HCT116 (cell line): ENCODE data around the gene KRT74. TPM values are rescaled to one million over a fixed set of nuclear protein-coding genes. Genes with fewer than 3 reads are reported as not detected.

Source experiments
- ATAC-seq: fragments of 200-7000 bp; cut with Tn5 transposase; 2 replicates; pipeline ENCODE4 v1.9.1; 2020; ENCODE audit warnings: mild to moderate bottlenecking, moderate library complexity
- BruUV-seq: library from RNA; stranded (reverse); fragments of 400-500 nt; replicated peaks from 2 replicates; lab custom pipeline; 2021; lab: Mats Ljungman, UMichigan
- CTCF ChIA-PET: fragments of 300-600 bp; sonication (Branson Sonifier 250); formaldehyde crosslinking; loops from one replicate; lab custom pipeline; 2021; ENCODE audit warnings: antibody characterized with exemption; lab: Charles Lee
- POLR2A ChIA-PET: fragments of 300-600, 350-600 bp; sonication (Branson Sonifier 250); formaldehyde crosslinking; loops from one replicate; lab custom pipeline; 2021; ENCODE audit warnings: antibody characterized with exemption; lab: Charles Lee
- RAD21 ChIA-PET, 2 experiments: fragments of 300-600 bp; sonication (Branson Sonifier 250); formaldehyde crosslinking; loops; one replicate each; lab custom pipeline; 2023; ENCODE audit warnings: low total read pairs in 2 of 2; ENCODE audit not compliant: uncharacterized antibody in 2 of 2, unreplicated experiment in 2 of 2, low non-redundant PET in 1 of 2; lab: Charles Lee
- DNase-seq: peaks from one replicate; pipeline ENCODE4 v3.0.0-alpha.2; 2010; ENCODE audit warnings: low read depth, low spot score
- H2AFZ ChIP-seq: fragments of 200-600 bp; shearing (Covaris generic), sonication (generic); 2 replicates; pipeline ENCODE4 v1.6.1; 2017; ENCODE audit warnings: low read depth, mixed run types, mixed read lengths, antibody characterized with exemption, low read length; ENCODE audit not compliant: poor library complexity, severe bottlenecking
- H3K27ac ChIP-seq: 2 replicates; pipeline ENCODE4 v1.5.1; 2012; ENCODE audit warnings: low read depth, low read length
- H3K27me3 ChIP-seq: fragments of 200-600 bp; sonication (generic); 2 replicates; pipeline ENCODE4 v1.6.1; 2016; ENCODE audit warnings: mixed run types, low read length, mixed read lengths; ENCODE audit not compliant: insufficient read depth
- H3K36me3 ChIP-seq, 2 experiments: fragments of 200-500 bp in 1 of 2; fragments of 200-600 bp in 1 of 2; sonication (Bioruptor generic) in 1 of 2; sonication (generic) in 1 of 2; 2 replicates each; pipeline versions ENCODE4 v1.5.1 to v1.6.1; 2014 to 2016; ENCODE audit warnings: low read length in 2 of 2, inconsistent platforms in 1 of 2, mixed read lengths in 1 of 2, mixed run types in 1 of 2; ENCODE audit not compliant: insufficient read depth in 2 of 2, control insufficient read depth in 1 of 2
- H3K4me1 ChIP-seq, 2 experiments: fragments of 200-600 bp in 1 of 2; sonication (generic) in 1 of 2; 2 replicates each; pipeline versions ENCODE4 v1.5.1 to v1.6.1; 2012 to 2017; ENCODE audit warnings: low read length in 2 of 2, inconsistent platforms in 1 of 2, mild to moderate bottlenecking in 1 of 2, mixed read lengths in 1 of 2, mixed run types in 1 of 2, moderate library complexity in 1 of 2; ENCODE audit not compliant: insufficient read depth in 2 of 2, control insufficient read depth in 1 of 2
- H3K4me2 ChIP-seq: fragments of 200-600 bp; sonication (generic); 2 replicates; pipeline ENCODE4 v1.6.1; 2017; ENCODE audit warnings: mixed run types, low read length, mixed read lengths
- H3K4me3 ChIP-seq, 2 experiments: fragments of 200-600 bp in 1 of 2; sonication (generic) in 1 of 2; replicated peaks in 1 of 2; 2 replicates each; pipeline ENCODE4 v1.5.1; 2011 to 2016; ENCODE audit warnings: low read length in 2 of 2, control low read depth in 1 of 2, low read depth in 1 of 2, mild to moderate bottlenecking in 1 of 2, mixed read lengths in 1 of 2, mixed run types in 1 of 2
- H3K79me2 ChIP-seq: fragments of 200-600 bp; sonication (generic); 2 replicates; pipeline ENCODE4 v1.6.1; 2017; ENCODE audit warnings: mild to moderate bottlenecking, mixed run types, low read length, moderate library complexity, mixed read lengths; ENCODE audit not compliant: insufficient read depth
- H3K9ac ChIP-seq: fragments of 200-600 bp; sonication (generic); 2 replicates; pipeline ENCODE4 v1.6.1; 2016; ENCODE audit warnings: low read length, mixed read lengths
- H3K9me2 ChIP-seq: fragments of 200-600 bp; sonication (generic), shearing (Covaris generic); 2 replicates; pipeline ENCODE4 v1.6.1; 2017; ENCODE audit warnings: mixed run types, mild to moderate bottlenecking, moderate library complexity; ENCODE audit not compliant: insufficient read depth
- H3K9me3 ChIP-seq, 2 experiments: fragments of 200-500 bp in 1 of 2; fragments of 200-600 bp in 1 of 2; sonication (Bioruptor generic) in 1 of 2; sonication (generic) in 1 of 2; 2 replicates each; pipeline ENCODE4 v1.6.1; 2014 to 2017; ENCODE audit warnings: low read length in 2 of 2, mixed read lengths in 2 of 2, inconsistent platforms in 1 of 2, low read depth in 1 of 2, mild to moderate bottlenecking in 1 of 2, mixed run types in 1 of 2, moderate library complexity in 1 of 2; ENCODE audit not compliant: control insufficient read depth in 1 of 2, insufficient read depth in 1 of 2
- H4K20me1 ChIP-seq: fragments of 200-600 bp; sonication (generic), shearing (Covaris generic); 2 replicates; pipeline ENCODE4 v1.6.1; 2017; ENCODE audit warnings: mixed run types, mild to moderate bottlenecking, moderate library complexity; ENCODE audit not compliant: insufficient read depth
- ATF3 ChIP-seq: IDR thresholded peaks from 2 replicates; pipeline ENCODE4 v1.6.1; 2012
- CBX3 ChIP-seq: IDR thresholded peaks from 2 replicates; pipeline ENCODE4 v1.6.1; 2012; ENCODE audit warnings: low read depth
- EGR1 ChIP-seq: IDR thresholded peaks from 2 replicates; pipeline ENCODE4 v1.6.1; 2012; ENCODE audit warnings: low read depth
- EZH2phosphoT487 ChIP-seq: fragments of 200-600 bp; IDR thresholded peaks from 2 replicates; pipeline ENCODE4 v1.6.1; 2018; ENCODE audit warnings: antibody characterized with exemption, borderline replicate concordance
- POLR2A ChIP-seq: IDR thresholded peaks from 2 replicates; pipeline ENCODE4 v1.7.0; 2011; ENCODE audit warnings: borderline replicate concordance; ENCODE audit not compliant: insufficient read depth, insufficient read length; ENCODE audit errors: extremely low read depth
- RAD21 ChIP-seq: IDR thresholded peaks from 2 replicates; pipeline ENCODE4 v1.6.1; 2012; ENCODE audit warnings: low read depth, mild to moderate bottlenecking
- REST ChIP-seq: IDR thresholded peaks from 2 replicates; pipeline ENCODE4 v1.6.1; 2012; ENCODE audit warnings: low read depth
- SIN3A ChIP-seq: IDR thresholded peaks from 2 replicates; pipeline ENCODE4 v1.6.1; 2012; ENCODE audit warnings: low read depth
- YY1 ChIP-seq: IDR thresholded peaks from 2 replicates; pipeline ENCODE4 v1.6.1; 2011; ENCODE audit warnings: low read length, low read depth, moderate library complexity, mild to moderate bottlenecking; ENCODE audit not compliant: insufficient replicate concordance; ENCODE audit errors: extremely low read depth
- ZFX ChIP-seq: fragments of 450-650 bp; IDR thresholded peaks from 2 replicates; pipeline ENCODE4 v1.6.1; 2017
- ZNF274 ChIP-seq: fragments of 200-500 bp; sonication (Bioruptor generic); IDR thresholded peaks from 2 replicates; pipeline ENCODE4 v1.6.1; 2014; ENCODE audit warnings: mild to moderate bottlenecking, low read depth, low read length, inconsistent platforms
- intact Hi-C: fragments of 100-400 bp; cut with micrococcal nuclease; formaldehyde crosslinking; loops from 2 replicates; pipeline ENCODE4 v1.10.0; 2022
- total RNA-seq: library from RNA; stranded (reverse); gene quantifications from one replicate; pipeline ENCODE4 v1.2.1, GENCODE V29; 2021; ENCODE audit not compliant: unreplicated experiment
- TF ChIP-seq, protein P1 (sequence below): IDR thresholded peaks from 2 replicates; pipeline ENCODE4 v1.6.1; 2011; ENCODE audit warnings: mild to moderate bottlenecking, low read length, moderate library complexity; ENCODE audit not compliant: insufficient replicate concordance; ENCODE audit errors: extremely low read depth
- TF ChIP-seq, protein P2 (sequence below), 3 experiments: fragments of 200-600 bp in 1 of 3; sonication (generic) in 1 of 3; IDR thresholded peaks in 2 of 3; conservative IDR thresholded peaks in 1 of 3; 2 replicates each; pipeline ENCODE4 v1.5.1; 2012 to 2017; ENCODE audit warnings: low read depth in 2 of 3, low read length in 2 of 3, antibody characterized with exemption in 1 of 3, borderline replicate concordance in 1 of 3, control low read depth in 1 of 3, mild to moderate bottlenecking in 1 of 3, mixed read lengths in 1 of 3, mixed run types in 1 of 3, moderate library complexity in 1 of 3; ENCODE audit not compliant: insufficient read depth in 1 of 3

KRT74 gene
- total RNA-seq, 1 experiment from 2014 or later, result not detected

DNA sequence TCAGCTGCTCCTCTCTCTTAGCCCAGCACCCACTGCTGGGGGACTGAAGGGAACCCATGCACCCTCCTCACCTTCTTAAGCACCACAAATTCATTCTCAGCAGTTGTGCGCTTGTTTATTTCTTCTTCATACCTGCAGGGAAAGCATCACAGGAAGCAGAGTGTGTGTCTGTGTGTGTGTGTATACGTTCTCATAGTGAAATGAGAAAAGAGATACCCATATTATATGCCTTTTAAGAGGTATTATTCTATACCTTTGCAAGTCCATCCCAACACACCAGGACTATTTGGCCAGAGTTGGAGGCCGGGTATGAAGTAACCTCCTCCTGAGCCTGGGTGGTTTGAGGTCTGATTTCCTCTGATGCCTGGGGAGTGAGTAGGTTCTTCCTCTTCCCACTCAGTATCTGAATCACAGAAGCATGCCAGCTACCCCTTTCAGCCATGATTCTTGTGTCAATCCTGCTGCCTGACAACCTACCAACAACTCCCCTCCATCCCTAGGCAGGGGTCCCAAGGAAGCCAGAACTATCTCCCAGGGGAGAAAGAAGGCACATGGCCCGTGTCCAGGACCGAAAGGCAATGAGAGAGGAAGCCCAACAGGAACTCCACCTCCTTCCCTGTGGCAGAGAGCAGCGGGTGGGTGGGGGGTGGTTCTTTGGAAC lies 41.7 kb upstream of the KRT74 start:
- no TSS peak for BruUV-seq
- H3K27me3 ChIP-seq, result no peaks in the 10 kb centered on the region
- no peaks in the 10 kb centered on the region for H3K9me3 ChIP-seq
- DNase-seq (no peak), ATAC-seq (no peak)
- H3K4me2 ChIP-seq, result no peak overlapping the region
- H4K20me1 ChIP-seq, result no peaks in the 10 kb centered on the region
- no peak overlapping the region for H3K27ac ChIP-seq
- RAD21 ChIA-PET, result no interaction called here
- CTCF ChIA-PET, result no interaction called here
- no peak overlapping the region for H3K4me3 ChIP-seq
- no peaks in the 10 kb centered on the region for H3K79me2 ChIP-seq
- POLR2A ChIA-PET, result no interaction called here
- H3K36me3 ChIP-seq, result no peaks in the 10 kb centered on the region
- no peaks in the 10 kb centered on the region for H3K9me2 ChIP-seq
- H3K4me1 ChIP-seq, result no peaks in the 10 kb centered on the region
- H3K9ac ChIP-seq, result no peak overlapping the region
- H2AFZ ChIP-seq, result no peak overlapping the region
- TF ChIP-seq CBX3 (no peak), ZNF274 (no peak), YY1 (no peak), ZFX (no peak), SIN3A (no peak), EGR1 (no peak), EZH2phosphoT487 (no peak), RAD21 (no peak), ATF3 (no peak), POLR2A (no peak), REST (no peak)
- TF ChIP-seq, protein P1, sequence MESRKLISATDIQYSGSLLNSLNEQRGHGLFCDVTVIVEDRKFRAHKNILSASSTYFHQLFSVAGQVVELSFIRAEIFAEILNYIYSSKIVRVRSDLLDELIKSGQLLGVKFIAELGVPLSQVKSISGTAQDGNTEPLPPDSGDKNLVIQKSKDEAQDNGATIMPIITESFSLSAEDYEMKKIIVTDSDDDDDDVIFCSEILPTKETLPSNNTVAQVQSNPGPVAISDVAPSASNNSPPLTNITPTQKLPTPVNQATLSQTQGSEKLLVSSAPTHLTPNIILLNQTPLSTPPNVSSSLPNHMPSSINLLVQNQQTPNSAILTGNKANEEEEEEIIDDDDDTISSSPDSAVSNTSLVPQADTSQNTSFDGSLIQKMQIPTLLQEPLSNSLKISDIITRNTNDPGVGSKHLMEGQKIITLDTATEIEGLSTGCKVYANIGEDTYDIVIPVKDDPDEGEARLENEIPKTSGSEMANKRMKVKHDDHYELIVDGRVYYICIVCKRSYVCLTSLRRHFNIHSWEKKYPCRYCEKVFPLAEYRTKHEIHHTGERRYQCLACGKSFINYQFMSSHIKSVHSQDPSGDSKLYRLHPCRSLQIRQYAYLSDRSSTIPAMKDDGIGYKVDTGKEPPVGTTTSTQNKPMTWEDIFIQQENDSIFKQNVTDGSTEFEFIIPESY, result no peak
- TF ChIP-seq, protein P2, sequence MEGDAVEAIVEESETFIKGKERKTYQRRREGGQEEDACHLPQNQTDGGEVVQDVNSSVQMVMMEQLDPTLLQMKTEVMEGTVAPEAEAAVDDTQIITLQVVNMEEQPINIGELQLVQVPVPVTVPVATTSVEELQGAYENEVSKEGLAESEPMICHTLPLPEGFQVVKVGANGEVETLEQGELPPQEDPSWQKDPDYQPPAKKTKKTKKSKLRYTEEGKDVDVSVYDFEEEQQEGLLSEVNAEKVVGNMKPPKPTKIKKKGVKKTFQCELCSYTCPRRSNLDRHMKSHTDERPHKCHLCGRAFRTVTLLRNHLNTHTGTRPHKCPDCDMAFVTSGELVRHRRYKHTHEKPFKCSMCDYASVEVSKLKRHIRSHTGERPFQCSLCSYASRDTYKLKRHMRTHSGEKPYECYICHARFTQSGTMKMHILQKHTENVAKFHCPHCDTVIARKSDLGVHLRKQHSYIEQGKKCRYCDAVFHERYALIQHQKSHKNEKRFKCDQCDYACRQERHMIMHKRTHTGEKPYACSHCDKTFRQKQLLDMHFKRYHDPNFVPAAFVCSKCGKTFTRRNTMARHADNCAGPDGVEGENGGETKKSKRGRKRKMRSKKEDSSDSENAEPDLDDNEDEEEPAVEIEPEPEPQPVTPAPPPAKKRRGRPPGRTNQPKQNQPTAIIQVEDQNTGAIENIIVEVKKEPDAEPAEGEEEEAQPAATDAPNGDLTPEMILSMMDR (IDR thresholded peaks at IDR 0.05 in 2 of 3, conservative IDR thresholded peaks at IDR 0.05 in 1 of 3; ENCODE audit: borderline replicate concordance in 1 of 3, insufficient read depth in 1 of 3, low read depth in 2 of 3, low read length in 2 of 3), result no peak
- intact Hi-C loops, result no loop called here
